IMR-90 (cell line): ENCODE results near the gene WNK1.

Experiments used
- POLR2A ChIP-seq: IDR thresholded peaks from 2 replicates; pipeline ENCODE4 v1.6.1; 2012; ENCODE audit warnings: mild to moderate bottlenecking, low read depth, low read length
- RFX5 ChIP-seq: IDR thresholded peaks from 2 replicates; pipeline ENCODE4 v1.8.0; 2012; ENCODE audit warnings: low read depth, mild to moderate bottlenecking, low read length, moderate library complexity
- SMC3 ChIP-seq: fragments of 150-350 bp; IDR thresholded peaks from 2 replicates; pipeline ENCODE4 v1.6.1; 2016; ENCODE audit warnings: low read depth, mild to moderate bottlenecking, antibody characterized with exemption, low read length, moderate library complexity
- TF ChIP-seq, protein P1 (sequence below): conservative IDR thresholded peaks from 2 replicates; pipeline ENCODE4 v1.5.1; 2012; ENCODE audit warnings: mild to moderate bottlenecking, low read depth, low read length, improper control_type of control experiment

DNA sequence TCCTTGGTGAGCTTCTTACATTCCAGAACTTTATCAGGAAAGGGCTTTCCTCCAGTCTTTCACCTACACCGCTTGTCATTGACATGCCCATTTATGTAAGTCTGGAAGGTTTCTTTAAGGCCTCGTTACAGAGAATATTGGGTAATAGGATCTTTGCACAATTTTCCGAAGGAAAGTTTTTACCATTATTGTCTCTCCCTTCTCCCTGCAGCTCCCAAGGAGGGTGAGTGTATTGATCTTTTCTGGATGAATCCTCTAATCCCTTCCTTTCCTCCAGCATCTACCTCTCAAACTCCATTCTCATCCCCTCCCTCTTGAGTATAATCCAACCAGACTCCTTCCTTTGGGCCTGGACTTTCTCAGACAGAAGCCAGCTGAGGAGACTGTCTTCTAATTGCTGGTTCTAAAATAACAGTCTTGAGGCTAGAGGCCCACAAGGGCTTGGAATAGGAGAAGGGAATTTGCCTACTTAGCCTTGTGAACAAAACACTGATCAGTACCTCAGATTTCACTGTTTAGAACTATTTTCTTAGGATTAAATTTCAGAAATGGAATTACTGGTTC lies 21.8 kb downstream of the WNK1 start:
- TF ChIP-seq, protein P1, sequence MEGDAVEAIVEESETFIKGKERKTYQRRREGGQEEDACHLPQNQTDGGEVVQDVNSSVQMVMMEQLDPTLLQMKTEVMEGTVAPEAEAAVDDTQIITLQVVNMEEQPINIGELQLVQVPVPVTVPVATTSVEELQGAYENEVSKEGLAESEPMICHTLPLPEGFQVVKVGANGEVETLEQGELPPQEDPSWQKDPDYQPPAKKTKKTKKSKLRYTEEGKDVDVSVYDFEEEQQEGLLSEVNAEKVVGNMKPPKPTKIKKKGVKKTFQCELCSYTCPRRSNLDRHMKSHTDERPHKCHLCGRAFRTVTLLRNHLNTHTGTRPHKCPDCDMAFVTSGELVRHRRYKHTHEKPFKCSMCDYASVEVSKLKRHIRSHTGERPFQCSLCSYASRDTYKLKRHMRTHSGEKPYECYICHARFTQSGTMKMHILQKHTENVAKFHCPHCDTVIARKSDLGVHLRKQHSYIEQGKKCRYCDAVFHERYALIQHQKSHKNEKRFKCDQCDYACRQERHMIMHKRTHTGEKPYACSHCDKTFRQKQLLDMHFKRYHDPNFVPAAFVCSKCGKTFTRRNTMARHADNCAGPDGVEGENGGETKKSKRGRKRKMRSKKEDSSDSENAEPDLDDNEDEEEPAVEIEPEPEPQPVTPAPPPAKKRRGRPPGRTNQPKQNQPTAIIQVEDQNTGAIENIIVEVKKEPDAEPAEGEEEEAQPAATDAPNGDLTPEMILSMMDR, result no peak
- no peak for TF ChIP-seq POLR2A
- no peak for TF ChIP-seq RFX5
- TF ChIP-seq SMC3, result no peak
